Large intestine (tissue), 1 donor: ENCODE measurements around the gene CHST2. TPM values are rescaled to one million over a fixed set of nuclear protein-coding genes. Genes with fewer than 3 reads are reported as not detected.

Experiments used
- polyA plus RNA-seq: library from polyadenylated mRNA; unstranded; fragments of 120-200 nt; gene quantifications from one replicate; pipeline ENCODE4 v1.2.1, GENCODE V29; 2013

CHST2 gene
- polyA plus RNA-seq, 1 donor: 5.0 TPM

Other genes starting within 250 kb of the CHST2 start
- gene PCOLCE2, start 230.7 kb upstream of the CHST2 start, polyA plus RNA-seq: 1.6 TPM
- gene PAQR9, start 156.1 kb upstream of the CHST2 start, polyA plus RNA-seq: 0.13 TPM
- 101 TPM for gene U2SURP, start 118.2 kb upstream of the CHST2 start, polyA plus RNA-seq